Smooth muscle cell of the brain vasculature (primary cell): ENCODE measurements around the gene PRKG1.
"Not testable (repeated sequence)": the region's sequence is repeated elsewhere in the genome, so short reads cannot be mapped to it uniquely, and the experiment has no call there.

Experiments used
- DNase-seq: peaks from one replicate; pipeline ENCODE4 v3.0.0-alpha.2; 2012; ENCODE audit warnings: low read depth, low spot score

PRKG1 gene

DNA sequence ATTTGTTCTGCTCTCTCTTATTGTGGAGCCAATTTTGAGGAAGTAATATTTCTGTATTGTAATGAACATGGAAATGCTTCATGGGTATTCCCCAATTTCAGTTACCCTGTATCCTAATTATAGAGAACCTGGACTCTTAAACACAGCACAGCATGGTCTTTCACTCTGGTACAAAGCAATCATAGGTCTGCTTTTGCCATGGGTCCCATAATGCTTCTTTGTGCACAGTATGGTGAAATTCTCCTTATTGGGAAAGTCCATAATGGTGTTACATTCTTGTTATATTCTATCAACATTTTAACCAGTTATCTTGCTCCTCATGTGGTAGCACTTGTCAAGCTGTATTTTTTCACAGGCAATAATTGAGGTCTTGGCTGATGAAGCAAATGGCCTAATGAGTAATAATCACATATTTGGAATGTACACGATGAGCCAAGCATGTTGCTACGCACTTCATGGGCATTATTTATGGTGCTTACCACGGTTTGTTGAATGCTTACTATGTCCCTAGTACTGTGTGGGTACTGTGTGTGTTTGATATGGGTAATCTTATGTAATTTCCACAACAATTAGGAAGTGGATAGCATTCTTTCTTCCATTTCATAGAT lies 42.9 kb downstream of the PRKG1 start:
- no peak for DNase-seq

DNA sequence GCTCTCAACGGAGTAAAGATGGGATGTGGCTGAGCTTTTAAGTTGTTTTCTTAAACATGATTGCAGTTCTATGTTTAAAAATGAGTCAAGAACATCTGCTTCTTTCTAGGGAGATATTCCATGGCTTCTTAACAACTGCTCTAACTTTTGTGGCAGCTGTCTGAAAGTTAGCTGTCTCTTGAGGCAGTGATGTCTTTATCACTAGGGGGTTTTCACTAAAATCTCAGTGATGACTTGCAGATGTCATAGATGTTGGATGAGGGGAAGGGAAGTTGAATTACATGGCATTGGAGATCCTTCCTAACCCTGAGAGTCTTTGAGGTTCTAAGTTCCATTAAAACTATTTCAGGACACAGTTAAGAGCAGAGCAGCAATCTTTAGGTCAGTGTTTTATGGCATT lies 43.5 kb downstream of the PRKG1 start:
- DNase-seq, result no peak

DNA sequence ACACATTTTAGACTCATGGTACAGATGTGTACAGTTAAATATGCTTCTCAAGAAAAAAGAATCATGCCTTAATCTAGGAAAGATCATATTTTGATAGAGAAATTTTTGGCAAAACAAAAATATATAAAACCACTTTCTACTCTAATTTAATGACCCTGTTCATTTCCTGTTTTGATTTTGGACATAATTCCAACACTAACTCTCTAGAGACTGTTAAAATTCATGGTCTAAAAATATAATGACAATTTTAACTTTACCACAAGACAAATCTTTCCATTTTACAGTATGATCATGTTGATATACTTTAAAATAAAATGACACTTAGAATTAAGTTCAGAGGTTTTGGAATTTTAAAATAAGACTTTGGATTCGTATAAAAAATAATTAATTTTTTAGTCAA lies 45.2 kb downstream of the PRKG1 start:
- DNase-seq, result no peak

DNA sequence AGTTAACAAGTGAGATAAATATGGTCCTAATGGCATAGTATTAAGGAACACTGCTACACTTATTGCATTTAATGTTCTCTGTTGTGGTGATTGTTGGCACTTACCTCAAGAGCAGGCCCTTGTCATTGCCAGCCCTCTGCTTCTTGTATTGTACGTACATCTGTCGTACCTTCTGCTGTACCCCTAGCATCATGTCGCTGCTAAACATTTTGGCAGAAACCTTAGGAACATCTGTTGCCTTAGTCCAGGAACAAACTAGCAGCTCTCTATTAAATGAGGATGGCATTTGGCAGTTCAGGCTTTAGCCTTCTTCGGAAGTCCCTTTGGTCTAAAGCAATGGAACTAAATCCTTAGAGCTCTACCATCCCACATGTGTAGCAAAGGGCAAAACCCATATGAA lies 47.6 kb downstream of the PRKG1 start:
- DNase-seq, result no peak

DNA sequence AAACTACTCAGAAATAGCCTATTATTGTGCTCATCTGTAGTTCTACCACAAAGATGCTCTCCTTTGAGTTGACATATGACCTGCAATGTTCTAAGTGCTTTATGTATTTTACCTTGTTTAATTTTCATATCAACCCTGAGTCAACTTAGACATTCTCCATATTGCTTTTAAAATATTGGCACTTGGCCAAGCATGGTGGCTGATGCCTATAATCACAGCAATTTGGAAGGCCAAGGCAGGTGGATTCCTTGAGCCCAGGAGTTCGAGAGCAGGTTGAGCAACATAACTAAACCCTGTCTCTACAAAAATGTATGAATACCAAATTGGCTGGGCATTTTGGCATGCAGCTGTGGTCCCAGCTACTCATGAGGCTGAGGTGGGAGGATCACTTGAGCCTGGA lies 50.6 kb downstream of the PRKG1 start:
- DNase-seq, result no peak

DNA sequence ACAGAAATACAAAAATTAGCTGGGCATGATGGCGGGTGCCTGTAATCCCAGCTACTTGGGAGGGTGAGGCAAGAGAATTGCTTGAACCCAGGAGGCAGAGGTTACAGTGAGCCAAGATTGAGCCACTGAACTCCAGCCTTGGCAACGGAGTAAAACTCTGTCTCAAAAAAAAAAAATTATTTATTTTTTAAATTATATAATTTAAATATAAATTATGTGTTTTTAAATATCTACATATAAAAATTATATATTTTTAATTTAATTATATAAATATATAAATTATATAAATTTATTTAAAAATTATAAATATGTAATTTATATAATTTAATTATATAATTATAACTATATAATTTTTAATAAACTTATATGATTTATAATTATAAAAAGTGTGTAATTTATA lies 51.2 kb downstream of the PRKG1 start:
- no peak for DNase-seq

DNA sequence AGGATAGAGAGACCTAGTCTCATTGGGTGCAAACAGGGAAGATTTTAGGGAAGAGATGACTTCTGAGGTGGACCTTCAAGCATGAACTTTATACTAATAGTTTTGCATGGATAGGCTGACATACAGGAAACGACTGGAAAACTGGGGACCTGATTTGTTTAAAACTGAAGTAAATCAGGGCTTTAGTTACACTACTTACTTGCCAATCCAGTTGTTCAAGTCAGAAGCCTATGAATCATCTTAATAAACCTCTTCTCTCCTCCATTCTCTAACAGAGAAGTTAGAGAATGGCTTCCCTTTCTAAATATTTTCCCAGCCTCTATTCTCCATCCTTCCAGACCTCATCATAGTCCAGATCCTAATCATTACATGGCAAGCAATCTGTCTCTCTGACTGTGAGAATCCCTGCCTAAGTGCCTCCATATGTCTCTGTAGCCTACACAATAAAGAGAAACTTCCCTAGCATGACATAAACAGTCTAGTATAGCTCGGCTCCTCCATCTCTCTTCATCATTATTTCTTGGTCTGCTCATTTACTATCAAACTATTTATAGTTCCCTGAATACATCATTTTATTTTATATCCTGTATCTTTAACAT lies 55.8 kb downstream of the PRKG1 start:
- no peak for DNase-seq

DNA sequence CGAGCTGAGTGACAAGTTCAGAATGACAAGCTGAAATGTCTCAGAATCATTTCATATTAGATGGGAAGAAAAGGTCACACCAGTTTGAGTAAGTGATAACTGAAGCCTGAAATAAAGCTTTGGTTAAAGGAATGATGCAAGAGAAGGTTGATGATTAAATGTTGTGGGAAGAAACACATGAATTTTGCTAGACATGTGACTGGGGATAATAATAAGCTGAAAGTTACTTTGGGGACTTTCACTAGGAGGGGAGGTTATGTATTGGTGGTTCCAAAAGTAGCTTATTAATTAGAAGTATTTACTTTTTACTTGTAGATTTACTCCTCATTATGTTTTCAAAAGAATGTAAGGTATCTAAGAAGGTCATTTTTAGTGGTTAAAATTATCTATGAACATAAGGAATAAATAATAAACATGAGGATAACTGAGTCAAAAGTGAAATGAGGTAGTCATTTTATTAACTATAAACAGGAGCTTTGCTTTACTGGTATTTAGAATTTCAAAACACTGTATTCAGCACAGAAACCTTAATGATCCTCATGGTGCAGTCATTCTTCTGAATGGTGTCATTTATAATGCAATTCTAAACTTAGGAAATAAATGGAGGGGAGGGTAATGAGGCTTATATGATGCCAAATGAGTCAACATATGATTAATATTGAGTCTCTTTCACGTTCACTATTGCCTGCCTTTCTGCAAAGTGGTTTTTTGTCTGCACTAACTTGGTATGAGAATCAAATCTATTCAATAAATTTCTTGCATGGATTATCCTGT lies 63.7 kb downstream of the PRKG1 start:
- no peak for DNase-seq

DNA sequence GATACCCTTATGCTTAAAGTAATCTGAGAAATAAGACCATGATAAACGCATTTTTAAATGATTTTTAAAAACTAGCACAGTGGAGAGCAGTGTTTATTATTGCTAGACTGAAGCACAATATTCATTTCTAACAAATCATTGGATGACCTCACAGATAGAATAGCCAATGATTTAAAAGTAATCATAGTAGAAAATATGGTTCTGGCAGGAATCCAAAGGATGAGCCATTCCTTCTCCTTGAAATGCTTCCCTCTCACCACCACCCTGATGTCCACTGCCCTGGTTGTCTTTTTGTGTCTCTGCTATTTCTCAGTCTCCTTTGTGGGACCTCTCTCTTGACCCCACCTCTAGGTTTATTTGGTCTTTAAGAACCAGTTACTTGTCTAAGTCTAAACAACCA lies 64.9 kb downstream of the PRKG1 start:
- no peak for DNase-seq

DNA sequence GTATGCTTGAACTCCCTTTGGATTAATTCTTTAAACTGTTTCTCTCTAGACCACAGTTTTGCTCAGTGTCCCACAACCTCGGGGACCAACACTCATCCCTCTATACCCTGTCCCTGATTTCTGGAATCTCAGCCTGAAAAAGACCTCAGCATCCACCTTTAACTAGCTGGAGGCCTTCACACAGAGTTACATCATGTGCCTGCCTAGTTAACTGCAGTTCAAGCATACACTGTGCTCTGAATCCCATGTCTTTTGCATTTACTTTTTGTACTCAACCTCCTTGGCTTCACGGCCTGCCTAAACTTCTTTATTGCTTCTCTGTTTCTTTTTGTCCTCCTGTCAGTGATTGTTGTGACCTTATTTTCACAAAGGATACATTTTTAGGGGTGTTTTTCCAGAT lies 66.7 kb downstream of the PRKG1 start:
- no peak for DNase-seq

DNA sequence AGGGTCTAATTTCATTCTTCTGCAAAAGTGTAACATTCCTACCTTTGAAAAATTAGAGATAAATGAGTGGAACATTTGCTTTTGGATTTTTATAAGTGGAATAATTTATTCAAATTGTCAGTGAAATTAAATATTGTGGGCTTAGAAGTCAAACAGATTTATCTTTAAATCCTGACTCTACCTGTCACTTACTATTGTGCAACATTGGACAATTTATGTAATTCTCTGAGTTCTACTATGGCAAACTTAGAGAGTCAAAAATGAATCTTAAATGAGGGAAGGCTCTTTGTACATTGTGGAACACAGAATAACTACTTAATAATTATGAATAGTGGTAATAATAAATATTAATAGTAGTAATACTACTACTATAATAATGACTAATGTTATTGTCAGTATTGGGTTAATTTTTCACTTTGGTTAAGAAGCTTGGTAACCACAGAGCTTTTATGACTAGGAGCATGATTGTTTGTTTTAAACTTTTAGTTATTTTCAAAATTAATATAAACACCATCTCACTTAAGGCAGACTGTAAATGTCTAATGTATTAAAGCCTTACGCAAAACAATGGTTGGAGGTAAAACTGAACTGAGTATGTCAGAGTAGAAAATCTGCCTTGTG lies 70.0 kb downstream of the PRKG1 start:
- no peak for DNase-seq

DNA sequence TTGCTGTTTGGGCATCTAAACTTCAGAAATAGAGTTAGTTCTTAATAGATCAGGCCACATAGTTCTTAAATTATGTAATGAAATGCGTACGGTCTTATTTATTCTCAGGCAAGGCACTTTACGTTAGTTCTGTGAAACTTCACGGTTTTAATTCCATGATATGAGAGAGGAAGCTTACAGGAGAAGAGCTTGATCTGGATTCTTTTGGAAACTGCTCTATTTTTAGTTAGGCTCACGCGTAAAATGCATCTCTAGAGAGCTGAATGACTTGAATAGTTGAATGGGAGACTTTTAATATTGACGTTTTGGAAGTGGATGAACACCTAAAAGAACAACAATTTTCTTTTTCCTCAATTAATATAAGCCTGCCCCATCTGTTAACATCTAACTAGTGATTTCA lies 71.1 kb downstream of the PRKG1 start:
- no peak for DNase-seq

DNA sequence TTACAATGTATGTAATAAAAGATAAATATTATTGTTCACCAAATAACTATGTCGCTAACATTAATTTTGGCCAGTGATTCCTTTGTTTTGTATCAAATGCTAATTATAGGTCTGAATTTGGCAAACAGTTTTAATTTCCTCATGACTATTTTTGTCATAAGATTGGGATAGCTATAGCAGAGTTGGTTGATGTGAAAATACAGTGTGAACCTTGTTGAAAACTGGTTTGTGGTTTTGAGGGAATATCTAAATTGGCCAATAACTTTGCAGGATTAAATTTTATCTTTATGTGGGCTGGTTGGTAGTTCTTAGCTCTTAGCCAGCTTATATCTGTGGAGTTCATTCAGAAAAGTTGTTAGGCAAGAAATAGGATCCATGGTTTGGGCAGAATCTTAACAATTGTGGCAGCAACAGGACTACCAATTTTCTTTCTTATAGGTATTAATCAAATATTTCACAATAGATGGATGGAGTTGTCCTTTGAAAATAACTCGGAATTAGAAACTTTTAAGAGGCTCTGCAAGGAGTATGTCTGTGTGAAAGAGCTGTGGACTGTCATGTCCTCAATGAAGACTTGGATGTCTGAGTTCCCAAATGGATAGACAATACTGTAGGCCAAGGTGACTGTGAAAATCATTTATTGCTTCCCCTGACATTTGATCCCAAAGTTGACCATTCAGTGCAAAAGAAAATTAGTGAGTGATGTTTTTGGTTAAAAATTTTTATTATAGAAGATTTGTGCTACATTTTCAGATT lies 73.5 kb downstream of the PRKG1 start:
- DNase-seq, result no peak

DNA sequence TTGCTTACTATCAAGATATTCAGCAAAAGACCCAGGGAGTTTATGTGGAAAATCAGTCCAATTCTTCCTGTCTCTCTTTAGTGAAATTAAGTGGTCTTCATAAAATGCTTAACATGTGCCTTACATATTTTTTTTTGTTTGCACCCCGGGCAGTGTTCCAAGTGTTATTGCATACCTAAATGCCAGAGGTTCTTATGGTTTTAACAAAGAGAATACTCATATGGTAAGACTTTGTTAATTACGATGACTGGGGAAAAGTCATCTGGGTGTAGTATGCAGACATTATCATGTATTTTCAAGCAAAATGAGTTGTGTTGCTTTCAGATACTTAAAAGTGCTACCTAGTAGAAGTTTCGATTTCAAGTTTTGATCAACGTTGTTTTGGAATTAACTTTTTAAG lies 82.6 kb downstream of the PRKG1 start:
- DNase-seq, result no peak

DNA sequence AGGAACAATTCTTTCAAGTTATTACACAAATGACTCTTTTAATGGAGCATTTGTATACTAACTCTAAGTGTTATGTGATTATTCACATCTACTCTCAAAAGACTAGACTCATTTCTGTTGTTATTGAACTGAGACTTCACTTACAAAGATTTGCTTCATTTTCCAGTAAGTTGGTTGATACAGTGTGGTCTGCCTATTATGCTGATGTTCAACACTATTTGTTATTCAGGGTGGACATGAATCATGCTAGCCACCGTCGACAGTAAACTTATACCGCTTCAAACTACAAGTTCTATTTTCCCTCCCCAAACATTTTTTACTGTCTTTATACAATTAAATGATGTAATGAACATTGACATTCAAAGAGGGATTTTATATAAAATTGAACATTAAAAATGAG lies 84.5 kb downstream of the PRKG1 start:
- DNase-seq, result no peak

DNA sequence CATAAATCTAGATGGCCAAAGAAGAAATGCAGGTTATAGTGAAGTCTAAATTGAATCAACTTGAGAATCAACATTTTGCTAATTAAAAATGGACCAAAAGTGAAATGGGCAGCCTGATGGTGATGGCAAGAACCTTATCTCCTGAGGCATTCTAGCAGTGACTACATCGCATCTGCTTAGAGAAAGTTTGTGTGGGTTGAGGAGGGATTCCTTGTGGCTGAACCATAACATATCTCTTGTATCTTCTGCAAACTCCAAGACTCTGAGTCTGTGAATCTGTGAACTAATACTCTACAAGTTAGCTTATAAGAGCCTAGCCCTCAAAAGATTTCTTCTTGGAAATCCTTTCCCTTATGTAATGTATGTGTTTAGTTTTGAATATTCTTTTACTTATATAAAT lies 85.6 kb downstream of the PRKG1 start:
- no peak for DNase-seq

DNA sequence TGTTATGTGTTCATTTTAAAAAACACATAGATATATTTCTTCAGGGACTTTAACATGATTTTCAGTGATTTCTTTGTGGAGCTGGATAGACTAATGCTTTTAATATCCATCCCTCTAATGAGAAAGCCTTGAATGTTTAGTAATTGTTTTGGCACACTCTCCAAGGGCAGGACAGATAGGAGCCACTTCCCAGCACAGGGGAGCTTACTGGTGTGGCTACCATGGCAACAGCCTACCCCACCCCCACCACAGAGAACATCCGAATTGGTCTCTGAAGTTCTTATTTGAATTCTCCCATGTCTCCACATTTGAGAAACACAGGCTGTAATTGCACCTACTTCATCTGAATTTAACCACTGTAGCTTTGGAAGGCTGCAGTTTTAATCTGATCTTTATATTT lies 87.7 kb downstream of the PRKG1 start:
- no peak for DNase-seq

DNA sequence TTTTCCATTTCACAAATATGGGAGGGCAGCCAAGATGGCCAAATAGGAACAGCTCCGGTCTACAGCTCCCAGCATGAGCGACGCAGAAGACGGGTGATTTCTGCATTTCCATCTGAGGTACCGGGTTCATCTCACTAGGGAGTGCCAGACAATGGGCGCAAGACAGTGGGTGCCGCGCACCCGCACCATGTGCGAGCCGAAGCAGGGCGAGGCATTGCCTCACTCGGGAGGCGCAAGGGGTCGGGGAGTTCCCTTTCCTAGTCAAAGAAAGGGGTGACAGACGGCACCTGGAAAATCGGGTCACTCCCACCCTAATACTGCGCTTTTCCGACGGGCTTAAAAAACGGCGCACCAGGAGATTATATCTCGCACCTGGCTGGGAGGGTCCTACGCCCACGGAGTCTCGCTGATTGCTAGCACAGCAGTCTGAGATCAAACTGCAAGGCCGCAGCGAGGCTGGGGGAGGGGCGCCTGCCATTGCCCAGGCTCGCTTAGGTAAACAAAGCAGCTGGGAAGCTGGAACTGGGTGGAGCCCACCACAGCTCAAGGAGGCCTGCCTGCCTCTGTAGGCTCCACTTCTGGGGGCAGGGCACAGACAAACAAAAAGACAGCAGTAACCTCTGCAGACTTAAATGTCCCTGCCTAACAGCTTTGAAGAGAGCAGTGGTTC lies 89.2 kb downstream of the PRKG1 start:
- not testable (repeated sequence) for DNase-seq

DNA sequence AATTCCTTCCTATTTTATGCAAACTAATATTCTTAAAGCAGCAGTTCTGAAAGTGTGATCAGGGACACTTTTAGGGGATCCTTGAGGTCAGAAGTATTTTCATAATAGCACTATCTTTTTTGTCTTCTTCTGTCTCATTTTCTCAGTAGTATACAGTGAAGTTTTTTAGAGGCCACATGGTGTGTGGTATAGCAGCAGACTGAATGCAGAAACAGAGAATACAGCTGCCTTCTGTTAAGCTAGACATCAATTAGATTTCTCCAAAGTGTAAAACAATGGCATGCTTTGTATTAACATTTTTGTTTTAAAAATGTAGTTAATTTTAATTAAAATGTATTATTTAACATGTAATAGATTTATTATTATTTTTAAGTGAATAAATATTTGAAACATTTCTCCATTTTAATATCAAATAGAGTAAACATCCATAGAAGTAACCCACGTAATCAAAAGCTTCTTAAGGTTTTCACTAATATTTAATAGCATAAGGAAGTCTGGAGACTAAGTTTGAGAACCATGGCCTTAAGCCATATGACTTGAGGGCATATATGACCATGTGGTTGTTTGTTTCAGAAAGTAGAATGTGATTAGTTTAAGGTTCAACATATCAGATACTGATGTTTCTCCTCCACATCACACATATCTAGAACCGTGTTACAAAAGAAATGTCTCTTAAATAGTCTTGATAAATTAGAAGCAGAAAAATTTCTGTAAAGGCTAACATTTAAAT lies 94.0 kb downstream of the PRKG1 start:
- no peak for DNase-seq

DNA sequence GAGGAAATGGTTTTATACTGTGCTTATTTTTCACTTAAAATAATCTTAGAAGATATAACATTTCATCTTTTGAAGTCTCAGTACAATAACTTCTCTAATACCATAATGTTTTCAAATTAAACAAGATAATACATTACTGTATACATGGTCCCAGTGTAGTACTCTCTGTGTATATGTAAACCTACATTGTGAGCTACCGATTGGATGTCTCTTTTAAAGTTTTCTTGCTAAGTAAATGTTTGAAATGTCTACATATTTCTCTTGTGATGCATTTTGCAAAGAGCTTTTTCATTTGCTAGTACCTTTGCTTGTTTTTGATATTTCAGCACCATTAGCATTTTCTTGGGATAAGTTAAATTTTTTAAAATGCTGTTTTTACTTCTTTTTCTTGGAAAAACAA lies 94.8 kb downstream of the PRKG1 start:
- DNase-seq, result no peak
